ENCODE measurements around the gene GALNT3.
A peak's percentile ranks its signal among the peaks of the same experiment; 100 is the strongest.

The GALNT3 gene

GRCh38 chr2:165790466-165790865, 3.6 kb downstream of the GALNT3 start:
- H3K36me3 Mint-ChIP-seq (ENCODE audit: low read depth) = peaks cover 6% of the 10 kb centered on the region
- peaks cover 3% of the 10 kb centered on the region for H3K27me3 Mint-ChIP-seq
- H3K9me3 Mint-ChIP-seq = no peaks in the 10 kb centered on the region
- H3K27ac Mint-ChIP-seq = no peak overlapping the region
- no peak overlapping the region for H3K4me3 Mint-ChIP-seq
- H3K4me1 Mint-ChIP-seq (ENCODE audit: low read depth) = peaks cover 17% of the 10 kb centered on the region
- intact Hi-C loops (cut with micrococcal nuclease) = loop anchor here (5.0 kb wide), 1 partner anchor 162 kb away; the partner anchor contains the start of gene TTC21B

- H3K27me3 Mint-ChIP-seq = no peaks in the 10 kb centered on the region
- H3K4me3 Mint-ChIP-seq = no peak overlapping the region
- H3K9me3 Mint-ChIP-seq = no peaks in the 10 kb centered on the region
- H3K27ac Mint-ChIP-seq = no peak overlapping the region
- H3K36me3 Mint-ChIP-seq (ENCODE audit: low read depth) = peaks cover 6% of the 10 kb centered on the region
- intact Hi-C loops (cut with micrococcal nuclease) = no loop called here
- H3K4me1 Mint-ChIP-seq (ENCODE audit: low read depth) = peaks cover 6% of the 10 kb centered on the region
Observed at GRCh38 chr2:165787334-165787733, 6.7 kb downstream of the GALNT3 start.

- H3K36me3 Mint-ChIP-seq (ENCODE audit: low read depth) = peaks cover 6% of the 10 kb centered on the region
- no peak overlapping the region for H3K4me3 Mint-ChIP-seq
Observed at GRCh38 chr2:165779706-165780105, 14.3 kb downstream of the GALNT3 start.

GRCh38 chr2:165778653-165779451, 15.2 kb downstream of the GALNT3 start:
- Mint-ChIP-seq H3K27me3 (no peaks in the 10 kb centered on the region), H3K4me1 (ENCODE audit: low read depth) (peaks cover 5% of the 10 kb centered on the region), H3K36me3 (ENCODE audit: low read depth) (no peaks in the 10 kb centered on the region), H3K4me3 (no peak overlapping the region), H3K9me3 (peaks cover 19% of the 10 kb centered on the region), H3K27ac (no peak overlapping the region)
- intact Hi-C loops (cut with micrococcal nuclease) = no loop called here

More at GRCh38 chr2:165779706-165780105, 14.3 kb downstream of the GALNT3 start:
- Mint-ChIP-seq H3K4me1 (ENCODE audit: low read depth) (peaks cover 5% of the 10 kb centered on the region), H3K9me3 (peaks cover 19% of the 10 kb centered on the region), H3K27me3 (no peaks in the 10 kb centered on the region), H3K27ac (no peak overlapping the region)
- intact Hi-C loops (cut with micrococcal nuclease) = no loop called here

- H3K4me3 Mint-ChIP-seq = no peak overlapping the region
- H3K9me3 Mint-ChIP-seq = peaks cover 19% of the 10 kb centered on the region
- no peaks in the 10 kb centered on the region for H3K36me3 Mint-ChIP-seq (ENCODE audit: low read depth)
- H3K27me3 Mint-ChIP-seq = no peaks in the 10 kb centered on the region
- peaks cover 5% of the 10 kb centered on the region for H3K4me1 Mint-ChIP-seq (ENCODE audit: low read depth)
- no peak overlapping the region for H3K27ac Mint-ChIP-seq
- intact Hi-C loops (cut with micrococcal nuclease) = no loop called here
Observed at GRCh38 chr2:165778187-165778556, 15.9 kb downstream of the GALNT3 start.

- H3K4me1 Mint-ChIP-seq (ENCODE audit: low read depth) = peaks cover 5% of the 10 kb centered on the region
- peaks cover 19% of the 10 kb centered on the region for H3K9me3 Mint-ChIP-seq
- H3K27me3 Mint-ChIP-seq = no peaks in the 10 kb centered on the region
- H3K36me3 Mint-ChIP-seq (ENCODE audit: low read depth) = no peaks in the 10 kb centered on the region
- intact Hi-C loops (cut with micrococcal nuclease) = no loop called here
- peak overlapping the region; percentile 37 for H3K27ac Mint-ChIP-seq
- no peak overlapping the region for H3K4me3 Mint-ChIP-seq
Observed at GRCh38 chr2:165777522-165778186, 16.4 kb downstream of the GALNT3 start.

- no peak overlapping the region for H3K4me3 Mint-ChIP-seq
- H3K27me3 Mint-ChIP-seq = no peaks in the 10 kb centered on the region
- no peak overlapping the region for H3K27ac Mint-ChIP-seq
- intact Hi-C loops (cut with micrococcal nuclease) = no loop called here
- H3K4me1 Mint-ChIP-seq (ENCODE audit: low read depth) = peaks cover 5% of the 10 kb centered on the region
- H3K36me3 Mint-ChIP-seq (ENCODE audit: low read depth) = no peaks in the 10 kb centered on the region
- H3K9me3 Mint-ChIP-seq = peaks cover 19% of the 10 kb centered on the region
Observed at GRCh38 chr2:165776796-165777195, 17.3 kb downstream of the GALNT3 start.

- intact Hi-C loops (cut with micrococcal nuclease) = no loop called here
- Mint-ChIP-seq H3K9me3 (peaks cover 19% of the 10 kb centered on the region), H3K27ac (no peak overlapping the region), H3K27me3 (no peaks in the 10 kb centered on the region), H3K36me3 (ENCODE audit: low read depth) (no peaks in the 10 kb centered on the region), H3K4me1 (ENCODE audit: low read depth) (peaks cover 5% of the 10 kb centered on the region), H3K4me3 (no peak overlapping the region)
Observed at GRCh38 chr2:165776013-165776412, 18.0 kb downstream of the GALNT3 start.

GRCh38 chr2:165773684-165774083, 20.4 kb downstream of the GALNT3 start:
- H3K27ac Mint-ChIP-seq = no peak overlapping the region
- H3K27me3 Mint-ChIP-seq = no peaks in the 10 kb centered on the region
- intact Hi-C loops (cut with micrococcal nuclease) = no loop called here
- H3K4me1 Mint-ChIP-seq (ENCODE audit: low read depth) = peaks cover 5% of the 10 kb centered on the region
- H3K4me3 Mint-ChIP-seq = no peak overlapping the region
- no peaks in the 10 kb centered on the region for H3K36me3 Mint-ChIP-seq (ENCODE audit: low read depth)
- H3K9me3 Mint-ChIP-seq = no peaks in the 10 kb centered on the region

GRCh38 chr2:165772183-165772582, 21.9 kb downstream of the GALNT3 start:
- intact Hi-C loops (cut with micrococcal nuclease) = no loop called here

GRCh38 chr2:165766326-165766927, 27.6 kb downstream of the GALNT3 start:
- Mint-ChIP-seq H3K27me3 (no peaks in the 10 kb centered on the region), H3K36me3 (ENCODE audit: low read depth) (no peaks in the 10 kb centered on the region), H3K27ac (no peak overlapping the region), H3K9me3 (no peaks in the 10 kb centered on the region), H3K4me1 (ENCODE audit: low read depth) (no peaks in the 10 kb centered on the region), H3K4me3 (no peak overlapping the region)
- intact Hi-C loops (cut with micrococcal nuclease) = no loop called here

More at GRCh38 chr2:165772183-165772582, 21.9 kb downstream of the GALNT3 start:
- Mint-ChIP-seq H3K27ac (no peak overlapping the region), H3K4me1 (ENCODE audit: low read depth) (peaks cover under 1% of the 10 kb centered on the region), H3K27me3 (no peaks in the 10 kb centered on the region), H3K9me3 (no peaks in the 10 kb centered on the region), H3K36me3 (ENCODE audit: low read depth) (no peaks in the 10 kb centered on the region), H3K4me3 (no peak overlapping the region)

- no peak overlapping the region for H3K27ac Mint-ChIP-seq
- no peaks in the 10 kb centered on the region for H3K27me3 Mint-ChIP-seq
Observed at GRCh38 chr2:165762723-165763122, 31.3 kb downstream of the GALNT3 start.

GRCh38 chr2:165757906-165758675, 36.0 kb downstream of the GALNT3 start:
- H3K9me3 Mint-ChIP-seq = no peaks in the 10 kb centered on the region
- intact Hi-C loops (cut with micrococcal nuclease) = no loop called here
- H3K27ac Mint-ChIP-seq = no peak overlapping the region
- H3K4me1 Mint-ChIP-seq (ENCODE audit: low read depth) = no peaks in the 10 kb centered on the region
- no peaks in the 10 kb centered on the region for H3K36me3 Mint-ChIP-seq (ENCODE audit: low read depth)
- H3K27me3 Mint-ChIP-seq = no peaks in the 10 kb centered on the region
- no peak overlapping the region for H3K4me3 Mint-ChIP-seq

More at GRCh38 chr2:165762723-165763122, 31.3 kb downstream of the GALNT3 start:
- intact Hi-C loops (cut with micrococcal nuclease) = no loop called here
- H3K4me1 Mint-ChIP-seq (ENCODE audit: low read depth) = no peaks in the 10 kb centered on the region
- no peak overlapping the region for H3K4me3 Mint-ChIP-seq
- no peaks in the 10 kb centered on the region for H3K9me3 Mint-ChIP-seq
- no peaks in the 10 kb centered on the region for H3K36me3 Mint-ChIP-seq (ENCODE audit: low read depth)
